GM23338 (cell line): ENCODE results near the gene STRBP. TPM values are rescaled to one million over a fixed set of nuclear protein-coding genes. Genes with fewer than 3 reads are reported as not detected.
"Not testable (repeated sequence)": the region's sequence is repeated elsewhere in the genome, so short reads cannot be mapped to it uniquely, and the experiment has no call there.

Experiments used
- ATAC-seq: fragments of 200-7000 bp; cut with Tn5 transposase; 3 replicates; pipeline ENCODE4 v1.9.1; 2020
- DNase-seq: peaks from one replicate; pipeline ENCODE4 v3.0.0-alpha.2; 2015; ENCODE audit warnings: low spot score
- H2AFZ ChIP-seq: fragments of 200-600 bp; sonication (generic); 2 replicates; pipeline ENCODE4 v1.8.0; 2016; ENCODE audit warnings: antibody characterized with exemption, mild to moderate bottlenecking, moderate library complexity
- H3F3A ChIP-seq: fragments of 200-600 bp; sonication (generic); replicated peaks from 2 replicates; pipeline ENCODE4 v1.8.0; 2017; ENCODE audit warnings: antibody characterized with exemption, mixed run types, low read depth
- H3K27ac ChIP-seq: fragments of 200-600 bp; sonication (generic); 2 replicates; pipeline ENCODE4 v1.6.1; 2016; ENCODE audit warnings: low read depth
- H3K27me3 ChIP-seq: fragments of 200-600 bp; sonication (generic); 2 replicates; pipeline ENCODE4 v1.8.0; 2016; ENCODE audit warnings: mild to moderate bottlenecking, mixed run types, moderate library complexity; ENCODE audit not compliant: insufficient read depth
- H3K36me3 ChIP-seq: fragments of 200-600 bp; sonication (generic); 2 replicates; pipeline ENCODE4 v1.8.0; 2016; ENCODE audit warnings: mild to moderate bottlenecking; ENCODE audit not compliant: insufficient read depth
- H3K4me1 ChIP-seq: fragments of 200-600 bp; sonication (generic); 2 replicates; pipeline ENCODE4 v1.8.0; 2016; ENCODE audit warnings: mild to moderate bottlenecking, moderate library complexity; ENCODE audit not compliant: insufficient read depth
- H3K4me2 ChIP-seq: fragments of 200-600 bp; sonication (generic); 2 replicates; pipeline ENCODE4 v1.7.1; 2017; ENCODE audit warnings: mixed run types
- H3K4me3 ChIP-seq: fragments of 200-600 bp; sonication (generic); 2 replicates; pipeline ENCODE4 v1.6.1; 2016; ENCODE audit warnings: mixed run types
- H3K79me2 ChIP-seq: fragments of 200-600 bp; sonication (generic); replicated peaks from 2 replicates; pipeline ENCODE4 v1.8.0; 2017; ENCODE audit warnings: mild to moderate bottlenecking; ENCODE audit not compliant: insufficient read depth
- H3K9me2 ChIP-seq: fragments of 200-600 bp; sonication (generic); 2 replicates; pipeline ENCODE4 v1.8.0; 2017; ENCODE audit not compliant: insufficient read depth
- H4K20me1 ChIP-seq: fragments of 200-600 bp; sonication (generic); replicated peaks from 2 replicates; pipeline ENCODE4 v1.8.0; 2017; ENCODE audit warnings: mild to moderate bottlenecking; ENCODE audit not compliant: insufficient read depth
- H3K27ac Mint-ChIP-seq: 2 replicates; pipeline ENCODE4 v1.8.0; 2020; ENCODE audit warnings: inconsistent platforms, mild to moderate bottlenecking, moderate library complexity, mixed read lengths
- H3K27me3 Mint-ChIP-seq: 3 replicates; pipeline ENCODE4 v1.8.0; 2022; ENCODE audit warnings: low read depth, mild to moderate bottlenecking, moderate library complexity, mixed read lengths, inconsistent platforms; ENCODE audit not compliant: insufficient read depth, poor library complexity
- H3K36me3 Mint-ChIP-seq: 3 replicates; pipeline ENCODE4 v1.8.0; 2021; ENCODE audit warnings: low read depth, mild to moderate bottlenecking, inconsistent platforms, moderate library complexity, mixed read lengths
- H3K4me1 Mint-ChIP-seq: 3 replicates; pipeline ENCODE4 v1.8.0; 2020; ENCODE audit warnings: mild to moderate bottlenecking, inconsistent platforms, mixed read lengths
- H3K4me3 Mint-ChIP-seq: 3 replicates; pipeline ENCODE4 v1.8.0; 2021; ENCODE audit warnings: moderate library complexity, mild to moderate bottlenecking, inconsistent platforms, mixed read lengths
- H3K9me3 Mint-ChIP-seq: 3 replicates; pipeline ENCODE4 v1.8.0; 2020; ENCODE audit warnings: moderate library complexity, mild to moderate bottlenecking, inconsistent platforms, mixed read lengths
- CREB1 ChIP-seq: fragments of 250-450 bp; sonication (Bioruptor Pico); IDR thresholded peaks from 2 replicates; pipeline ENCODE4 v1.5.0; 2020; ENCODE audit warnings: low read depth, mild to moderate bottlenecking, moderate library complexity
- EZH2phosphoT487 ChIP-seq: fragments of 200-600 bp; sonication (generic); IDR thresholded peaks from one replicate; pipeline ENCODE4 v1.8.1; 2018; ENCODE audit warnings: antibody characterized with exemption; ENCODE audit not compliant: unreplicated experiment
- JUNB ChIP-seq: IDR thresholded peaks from one replicate; pipeline ENCODE4 v1.6.1; 2016; ENCODE audit warnings: antibody characterized with exemption; ENCODE audit not compliant: unreplicated experiment
- NANOG ChIP-seq: IDR thresholded peaks from 2 replicates; pipeline ENCODE4 v1.6.1; 2016; ENCODE audit warnings: antibody characterized with exemption, borderline replicate concordance
- POLR2AphosphoS5 ChIP-seq: IDR thresholded peaks from 2 replicates; pipeline ENCODE4 v1.6.1; 2016; ENCODE audit warnings: antibody characterized with exemption, low read depth
- STAT1 ChIP-seq: IDR thresholded peaks from one replicate; pipeline ENCODE4 v1.6.1; 2016; ENCODE audit warnings: antibody characterized with exemption; ENCODE audit not compliant: unreplicated experiment
- ZNF114 ChIP-seq: fragments of 250-450 bp; sonication (Bioruptor Pico); IDR thresholded peaks from 2 replicates; pipeline ENCODE4 v1.5.0; 2020; ENCODE audit warnings: mild to moderate bottlenecking, moderate library complexity
- ZNF331 ChIP-seq: fragments of 250-450 bp; sonication (Bioruptor Pico); IDR thresholded peaks from 2 replicates; pipeline ENCODE4 v1.5.0; 2020; ENCODE audit warnings: low read depth, mild to moderate bottlenecking, moderate library complexity
- polyA plus RNA-seq: library from polyadenylated mRNA; unstranded; fragments of >200 nt; fragmentation: Nextera tagmentation; extraction: Ambion mirVana; gene quantifications from 2 replicates; pipeline ENCODE4 v1.2.1, GENCODE V29; 2016
- total RNA-seq: library from RNA; depleted of rRNA; stranded (reverse); fragments of >200 nt; shearing (Covaris generic); gene quantifications from 2 replicates; pipeline ENCODE4 v1.2.3, GENCODE V29; 2014
- TF ChIP-seq, protein P1 (sequence below): IDR thresholded peaks from 2 replicates; pipeline ENCODE4 v1.6.1; 2016; ENCODE audit warnings: antibody characterized with exemption
- TF ChIP-seq, protein P2 (sequence below): fragments of 250-450 bp; sonication (Bioruptor Pico); IDR thresholded peaks from 2 replicates; pipeline ENCODE4 v1.5.0; 2020; ENCODE audit warnings: mild to moderate bottlenecking, moderate library complexity
- TF ChIP-seq, protein P3 (sequence below), 2 experiments: fragments of 200-600 bp in 1 of 2; sonication (generic) in 1 of 2; conservative IDR thresholded peaks; 2 replicates each; pipeline versions ENCODE4 v1.5.1 to v1.6.1; 2016 to 2017; ENCODE audit warnings: antibody characterized with exemption in 2 of 2, low read depth in 2 of 2, mild to moderate bottlenecking in 2 of 2, moderate library complexity in 1 of 2

STRBP gene
- total and polyA plus RNA-seq, 2 experiments from 2014 or later: 80.5 to 116 TPM

DNA sequence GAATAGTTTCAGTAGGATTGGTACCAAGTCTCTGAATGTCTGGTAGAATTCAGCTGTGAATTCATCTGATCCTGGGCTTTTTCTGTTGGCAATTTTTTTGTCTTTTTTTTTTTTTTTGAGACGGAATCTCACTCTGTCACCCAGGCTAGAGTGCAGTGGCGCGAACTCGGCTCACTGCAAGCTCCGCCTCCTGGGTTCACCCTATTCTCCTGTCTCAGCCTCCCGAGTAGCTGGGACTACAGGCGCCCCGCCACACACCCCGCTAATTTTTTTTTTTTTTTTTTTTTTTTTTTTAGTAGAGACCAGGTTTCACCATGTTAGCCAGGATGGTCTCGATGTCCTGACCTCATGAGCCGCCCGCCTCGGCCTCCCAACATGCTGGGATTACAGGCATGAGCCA lies 67.9 kb downstream of the STRBP start:
- H3F3A ChIP-seq, H3K4me3 ChIP-seq, H3K27ac ChIP-seq, H3K27ac Mint-ChIP-seq, ATAC-seq, H2AFZ ChIP-seq, H3K4me1 Mint-ChIP-seq, H3K4me2 ChIP-seq, H3K4me1 ChIP-seq, H3K9me3 Mint-ChIP-seq, H3K4me3 Mint-ChIP-seq, DNase-seq, H3K27me3 ChIP-seq, H3K27me3 Mint-ChIP-seq, H4K20me1 ChIP-seq, H3K36me3 ChIP-seq, H3K9me2 ChIP-seq: not testable (repeated sequence)
- peaks cover 19% of the 10 kb centered on the region; the same call in 2 of the 3 replicates for H3K36me3 Mint-ChIP-seq
- peaks cover 38% of the 10 kb centered on the region for H3K79me2 ChIP-seq

DNA sequence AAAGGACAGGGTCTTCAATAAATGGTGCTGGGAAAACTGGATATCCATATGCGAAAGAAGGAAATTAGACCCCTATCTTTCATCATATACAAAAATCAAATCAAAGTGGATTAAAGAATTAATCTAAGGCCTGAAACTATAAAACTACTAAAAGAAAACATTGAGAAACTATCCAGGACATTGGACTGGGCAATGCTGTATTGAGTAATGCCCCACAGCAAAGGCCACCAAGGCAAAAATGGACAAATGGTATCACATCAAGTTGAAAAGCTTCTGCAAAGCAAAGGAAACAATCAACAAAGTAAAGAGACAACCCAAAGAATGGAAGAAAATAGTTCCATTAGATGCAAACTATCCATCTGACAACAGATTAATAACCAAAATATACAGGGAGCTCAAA lies 72.3 kb downstream of the STRBP start:
- Mint-ChIP-seq H3K4me3 (no peak overlapping the region), H3K27me3 (peaks cover 3% of the 10 kb centered on the region), H3K27ac (no peak overlapping the region), H3K9me3 (no peaks in the 10 kb centered on the region), H3K36me3 (0 out of 3 replicates have a peak, but pooled peaks cover 4% of the 10 kb centered on the region), H3K4me1 (no peaks in the 10 kb centered on the region)
- no peaks in the 10 kb centered on the region for H3K27me3 ChIP-seq
- no peak overlapping the region for H2AFZ ChIP-seq
- no peak for DNase-seq
- H3K9me2 ChIP-seq: 0 out of 2 replicates have a peak, but pooled peaks cover 8% of the 10 kb centered on the region
- no peak overlapping the region for H3K4me2 ChIP-seq
- no peak for ATAC-seq
- peaks cover 66% of the 10 kb centered on the region for H3K79me2 ChIP-seq
- H3K27ac ChIP-seq: no peak overlapping the region
- no peaks in the 10 kb centered on the region for H3F3A ChIP-seq
- no peaks in the 10 kb centered on the region for H3K36me3 ChIP-seq
- no peak overlapping the region for H3K4me3 ChIP-seq
- peaks cover 12% of the 10 kb centered on the region for H4K20me1 ChIP-seq
- H3K4me1 ChIP-seq: peaks cover 14% of the 10 kb centered on the region
- TF ChIP-seq CREB1 (CRISPR knock-in tag) (no peak), EZH2phosphoT487 (no peak), STAT1 (no peak), ZNF114 (CRISPR knock-in tag) (no peak), ZNF331 (CRISPR knock-in tag) (no peak), NANOG (no peak), POLR2AphosphoS5 (no peak), JUNB (no peak)
- TF ChIP-seq, protein P1, sequence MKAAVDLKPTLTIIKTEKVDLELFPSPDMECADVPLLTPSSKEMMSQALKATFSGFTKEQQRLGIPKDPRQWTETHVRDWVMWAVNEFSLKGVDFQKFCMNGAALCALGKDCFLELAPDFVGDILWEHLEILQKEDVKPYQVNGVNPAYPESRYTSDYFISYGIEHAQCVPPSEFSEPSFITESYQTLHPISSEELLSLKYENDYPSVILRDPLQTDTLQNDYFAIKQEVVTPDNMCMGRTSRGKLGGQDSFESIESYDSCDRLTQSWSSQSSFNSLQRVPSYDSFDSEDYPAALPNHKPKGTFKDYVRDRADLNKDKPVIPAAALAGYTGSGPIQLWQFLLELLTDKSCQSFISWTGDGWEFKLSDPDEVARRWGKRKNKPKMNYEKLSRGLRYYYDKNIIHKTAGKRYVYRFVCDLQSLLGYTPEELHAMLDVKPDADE: no peak
- TF ChIP-seq, protein P2, sequence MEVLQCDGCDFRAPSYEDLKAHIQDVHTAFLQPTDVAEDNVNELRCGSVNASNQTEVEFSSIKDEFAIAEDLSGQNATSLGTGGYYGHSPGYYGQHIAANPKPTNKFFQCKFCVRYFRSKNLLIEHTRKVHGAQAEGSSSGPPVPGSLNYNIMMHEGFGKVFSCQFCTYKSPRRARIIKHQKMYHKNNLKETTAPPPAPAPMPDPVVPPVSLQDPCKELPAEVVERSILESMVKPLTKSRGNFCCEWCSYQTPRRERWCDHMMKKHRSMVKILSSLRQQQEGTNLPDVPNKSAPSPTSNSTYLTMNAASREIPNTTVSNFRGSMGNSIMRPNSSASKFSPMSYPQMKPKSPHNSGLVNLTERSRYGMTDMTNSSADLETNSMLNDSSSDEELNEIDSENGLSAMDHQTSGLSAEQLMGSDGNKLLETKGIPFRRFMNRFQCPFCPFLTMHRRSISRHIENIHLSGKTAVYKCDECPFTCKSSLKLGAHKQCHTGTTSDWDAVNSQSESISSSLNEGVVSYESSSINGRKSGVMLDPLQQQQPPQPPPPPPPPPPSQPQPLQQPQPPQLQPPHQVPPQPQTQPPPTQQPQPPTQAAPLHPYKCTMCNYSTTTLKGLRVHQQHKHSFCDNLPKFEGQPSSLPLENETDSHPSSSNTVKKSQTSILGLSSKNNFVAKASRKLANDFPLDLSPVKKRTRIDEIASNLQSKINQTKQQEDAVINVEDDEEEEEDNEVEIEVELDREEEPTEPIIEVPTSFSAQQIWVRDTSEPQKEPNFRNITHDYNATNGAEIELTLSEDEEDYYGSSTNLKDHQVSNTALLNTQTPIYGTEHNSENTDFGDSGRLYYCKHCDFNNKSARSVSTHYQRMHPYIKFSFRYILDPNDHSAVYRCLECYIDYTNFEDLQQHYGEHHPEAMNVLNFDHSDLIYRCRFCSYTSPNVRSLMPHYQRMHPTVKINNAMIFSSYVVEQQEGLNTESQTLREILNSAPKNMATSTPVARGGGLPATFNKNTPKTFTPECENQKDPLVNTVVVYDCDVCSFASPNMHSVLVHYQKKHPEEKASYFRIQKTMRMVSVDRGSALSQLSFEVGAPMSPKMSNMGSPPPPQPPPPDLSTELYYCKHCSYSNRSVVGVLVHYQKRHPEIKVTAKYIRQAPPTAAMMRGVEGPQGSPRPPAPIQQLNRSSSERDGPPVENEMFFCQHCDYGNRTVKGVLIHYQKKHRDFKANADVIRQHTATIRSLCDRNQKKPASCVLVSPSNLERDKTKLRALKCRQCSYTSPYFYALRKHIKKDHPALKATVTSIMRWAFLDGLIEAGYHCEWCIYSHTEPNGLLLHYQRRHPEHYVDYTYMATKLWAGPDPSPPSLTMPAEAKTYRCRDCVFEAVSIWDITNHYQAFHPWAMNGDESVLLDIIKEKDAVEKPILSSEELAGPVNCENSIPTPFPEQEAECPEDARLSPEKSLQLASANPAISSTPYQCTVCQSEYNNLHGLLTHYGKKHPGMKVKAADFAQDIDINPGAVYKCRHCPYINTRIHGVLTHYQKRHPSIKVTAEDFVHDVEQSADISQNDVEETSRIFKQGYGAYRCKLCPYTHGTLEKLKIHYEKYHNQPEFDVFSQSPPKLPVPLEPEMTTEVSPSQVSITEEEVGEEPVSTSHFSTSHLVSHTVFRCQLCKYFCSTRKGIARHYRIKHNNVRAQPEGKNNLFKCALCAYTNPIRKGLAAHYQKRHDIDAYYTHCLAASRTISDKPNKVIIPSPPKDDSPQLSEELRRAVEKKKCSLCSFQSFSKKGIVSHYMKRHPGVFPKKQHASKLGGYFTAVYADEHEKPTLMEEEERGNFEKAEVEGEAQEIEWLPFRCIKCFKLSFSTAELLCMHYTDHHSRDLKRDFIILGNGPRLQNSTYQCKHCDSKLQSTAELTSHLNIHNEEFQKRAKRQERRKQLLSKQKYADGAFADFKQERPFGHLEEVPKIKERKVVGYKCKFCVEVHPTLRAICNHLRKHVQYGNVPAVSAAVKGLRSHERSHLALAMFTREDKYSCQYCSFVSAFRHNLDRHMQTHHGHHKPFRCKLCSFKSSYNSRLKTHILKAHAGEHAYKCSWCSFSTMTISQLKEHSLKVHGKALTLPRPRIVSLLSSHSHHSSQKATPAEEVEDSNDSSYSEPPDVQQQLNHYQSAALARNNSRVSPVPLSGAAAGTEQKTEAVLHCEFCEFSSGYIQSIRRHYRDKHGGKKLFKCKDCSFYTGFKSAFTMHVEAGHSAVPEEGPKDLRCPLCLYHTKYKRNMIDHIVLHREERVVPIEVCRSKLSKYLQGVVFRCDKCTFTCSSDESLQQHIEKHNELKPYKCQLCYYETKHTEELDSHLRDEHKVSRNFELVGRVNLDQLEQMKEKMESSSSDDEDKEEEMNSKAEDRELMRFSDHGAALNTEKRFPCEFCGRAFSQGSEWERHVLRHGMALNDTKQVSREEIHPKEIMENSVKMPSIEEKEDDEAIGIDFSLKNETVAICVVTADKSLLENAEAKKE (CRISPR knock-in tag): no peak
- TF ChIP-seq, protein P3, sequence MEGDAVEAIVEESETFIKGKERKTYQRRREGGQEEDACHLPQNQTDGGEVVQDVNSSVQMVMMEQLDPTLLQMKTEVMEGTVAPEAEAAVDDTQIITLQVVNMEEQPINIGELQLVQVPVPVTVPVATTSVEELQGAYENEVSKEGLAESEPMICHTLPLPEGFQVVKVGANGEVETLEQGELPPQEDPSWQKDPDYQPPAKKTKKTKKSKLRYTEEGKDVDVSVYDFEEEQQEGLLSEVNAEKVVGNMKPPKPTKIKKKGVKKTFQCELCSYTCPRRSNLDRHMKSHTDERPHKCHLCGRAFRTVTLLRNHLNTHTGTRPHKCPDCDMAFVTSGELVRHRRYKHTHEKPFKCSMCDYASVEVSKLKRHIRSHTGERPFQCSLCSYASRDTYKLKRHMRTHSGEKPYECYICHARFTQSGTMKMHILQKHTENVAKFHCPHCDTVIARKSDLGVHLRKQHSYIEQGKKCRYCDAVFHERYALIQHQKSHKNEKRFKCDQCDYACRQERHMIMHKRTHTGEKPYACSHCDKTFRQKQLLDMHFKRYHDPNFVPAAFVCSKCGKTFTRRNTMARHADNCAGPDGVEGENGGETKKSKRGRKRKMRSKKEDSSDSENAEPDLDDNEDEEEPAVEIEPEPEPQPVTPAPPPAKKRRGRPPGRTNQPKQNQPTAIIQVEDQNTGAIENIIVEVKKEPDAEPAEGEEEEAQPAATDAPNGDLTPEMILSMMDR (conservative IDR thresholded peaks at IDR 0.05; ENCODE audit: low read depth in 2 of 2): no peak
